ENCODE data around the gene INSL3.

DNA sequence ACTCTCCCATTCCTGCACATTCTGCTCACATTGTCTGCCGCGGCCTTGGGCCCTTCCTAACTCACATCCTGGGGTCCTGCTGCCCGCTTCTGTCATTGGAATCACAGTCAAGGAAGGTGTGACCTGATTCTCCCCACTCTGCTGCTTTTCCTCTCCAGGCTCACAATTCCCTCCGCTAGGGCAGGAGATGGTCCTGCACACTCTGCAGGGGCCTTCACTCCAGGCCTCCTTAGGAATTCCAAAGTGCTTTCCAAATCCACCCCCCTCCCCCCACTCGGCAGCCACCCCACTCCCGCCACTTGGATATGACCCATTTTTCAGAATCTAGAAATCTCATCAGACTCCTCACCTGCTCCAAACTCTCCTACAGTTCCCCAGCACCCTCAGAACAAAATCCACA lies 47.4 kb upstream of the INSL3 start:
- TF ChIP-seq POLR2AphosphoS5 (IDR thresholded peaks at IDR 0.05; ENCODE audit: low read depth, low read length) (no peak), POLR2A (IDR thresholded peaks at IDR 0.05; ENCODE audit: low read depth, low read length) (no peak), SPI1 (IDR thresholded peaks at IDR 0.05; ENCODE audit: low read depth, low read length) (no peak)
